GM18951 (cell line): ENCODE data around the gene ITGA3.

Experiments
- POLR2A ChIP-seq: IDR thresholded peaks from 4 replicates; pipeline ENCODE4 v1.6.1; 2011; ENCODE audit warnings: mild to moderate bottlenecking; ENCODE audit not compliant: insufficient read length, insufficient read depth; ENCODE audit errors: extremely low read depth
- in situ Hi-C: fragments of 300-500 bp; cut with MboI; formaldehyde crosslinking; loops from one replicate; pipeline ENCODE4 v1.12.0; 2022; ENCODE audit warnings: low sequenced_read_pairs, mixed read lengths, inconsistent platforms; ENCODE audit not compliant: unreplicated experiment

ITGA3 gene

DNA sequence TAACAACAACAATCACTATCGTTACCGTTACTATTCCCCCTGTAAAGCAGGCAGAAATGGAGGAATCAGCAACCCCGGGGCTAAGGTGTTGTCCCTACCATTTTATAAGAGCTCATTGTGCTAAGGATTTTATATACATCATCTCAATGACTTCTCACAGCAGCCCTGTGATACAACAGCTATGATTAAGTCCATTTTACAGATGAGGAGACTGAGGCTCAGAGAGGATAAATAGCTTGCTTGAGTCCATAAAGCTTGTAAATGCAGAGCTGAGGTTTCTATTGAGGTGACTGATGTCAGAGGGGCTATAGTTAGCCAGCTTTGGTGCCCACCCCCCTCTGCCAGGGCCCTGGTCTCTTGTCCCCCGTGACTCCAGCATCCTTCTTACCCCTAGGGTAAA, 22.5 kb downstream of the ITGA3 start:
- in situ Hi-C loops: no loop called here
- TF ChIP-seq POLR2A: no peak

DNA sequence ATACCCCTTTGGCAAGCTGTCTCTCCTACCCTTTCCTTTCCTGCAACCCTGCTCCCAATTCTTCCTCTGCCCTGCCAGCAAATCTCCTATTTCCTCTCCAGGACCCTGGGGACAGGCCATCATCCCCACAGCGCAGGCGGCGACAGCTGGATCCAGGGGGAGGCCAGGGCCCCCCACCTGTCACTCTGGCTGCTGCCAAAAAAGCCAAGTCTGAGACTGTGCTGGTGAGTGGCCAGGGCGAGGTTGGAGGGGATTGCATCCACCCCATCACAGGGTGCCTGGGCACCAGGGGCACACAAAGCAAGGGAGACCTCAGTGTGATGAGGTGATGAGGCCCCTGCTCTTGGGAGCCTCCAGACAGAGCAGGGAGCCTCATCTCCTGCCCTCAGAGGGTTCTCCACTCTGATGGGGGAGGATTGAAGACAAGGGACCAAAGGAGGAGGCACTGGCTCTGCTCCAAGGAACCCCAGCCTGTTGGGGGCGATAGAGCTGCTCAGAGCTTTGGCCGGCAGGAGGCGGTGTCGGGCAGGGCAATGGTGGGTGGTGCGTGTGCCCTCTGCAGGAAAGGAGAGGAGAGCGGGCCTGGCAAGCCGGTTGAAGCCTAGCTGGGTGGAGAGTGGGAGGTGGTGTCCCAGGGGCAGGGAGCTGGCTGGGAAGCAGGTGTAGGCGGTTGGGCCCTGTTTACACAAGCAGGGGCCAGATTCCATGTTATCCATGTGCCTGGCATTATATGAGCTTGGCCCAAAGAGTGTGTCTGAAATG, 23.6 kb downstream of the ITGA3 start:
- in situ Hi-C loops: no loop called here
- no peak for TF ChIP-seq POLR2A

DNA sequence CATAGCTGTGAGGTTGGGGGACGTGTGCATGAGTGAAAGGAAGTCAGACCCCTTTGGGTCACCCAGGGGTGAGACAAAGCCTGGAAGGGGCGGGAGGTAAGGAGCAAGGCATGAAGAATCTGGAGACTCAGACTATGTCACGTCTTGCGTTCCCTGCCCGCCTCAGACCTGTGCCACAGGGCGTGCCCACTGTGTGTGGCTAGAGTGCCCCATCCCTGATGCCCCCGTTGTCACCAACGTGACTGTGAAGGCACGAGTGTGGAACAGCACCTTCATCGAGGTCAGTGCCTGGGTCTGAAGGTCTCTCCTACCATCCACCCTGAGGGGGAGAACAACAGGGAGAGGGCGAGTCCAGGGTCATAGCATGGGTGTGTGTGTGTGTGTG, 24.2 kb downstream of the ITGA3 start:
- in situ Hi-C loops: no loop called here
- no peak for TF ChIP-seq POLR2A

DNA sequence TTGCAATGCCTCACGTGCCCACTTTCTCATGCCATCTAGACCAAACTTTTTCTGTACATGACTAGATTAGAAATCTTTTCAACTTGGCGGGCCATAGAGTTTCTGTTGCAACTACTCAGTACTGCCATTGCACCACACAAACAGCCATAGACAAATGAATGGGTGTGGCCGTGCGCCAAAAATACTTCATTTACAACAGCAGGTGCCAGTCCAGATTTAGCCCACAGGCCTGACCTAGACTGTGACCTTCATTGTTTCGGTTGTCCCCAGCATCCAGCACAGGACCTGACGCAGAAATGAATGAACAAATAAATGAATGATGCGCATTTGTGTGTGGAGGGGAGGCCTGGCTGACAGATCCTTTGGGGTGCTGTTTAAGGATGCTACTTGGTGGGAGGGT, 24.9 kb downstream of the ITGA3 start:
- no peak for TF ChIP-seq POLR2A
- in situ Hi-C loops: no loop called here

DNA sequence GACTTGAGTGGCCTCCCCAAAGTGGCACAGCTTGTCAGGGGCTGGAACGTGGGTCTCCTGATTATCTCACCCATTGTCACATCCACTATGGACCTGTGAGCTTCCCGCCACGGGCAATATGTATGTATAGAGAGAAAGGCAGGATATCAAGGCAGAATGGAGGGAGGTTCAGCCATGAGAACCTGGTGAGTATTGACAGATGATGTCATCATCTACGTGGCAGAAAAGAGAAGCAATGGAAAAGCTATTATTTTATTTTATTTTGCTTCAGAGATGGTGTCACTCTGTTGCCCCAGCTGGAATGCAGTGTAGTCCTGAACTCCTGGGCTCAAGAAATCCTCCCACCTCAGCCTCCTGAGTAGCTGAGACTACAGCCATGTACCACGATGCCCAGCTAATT, 25.8 kb downstream of the ITGA3 start:
- in situ Hi-C loops: no loop called here
- TF ChIP-seq POLR2A: no peak

DNA sequence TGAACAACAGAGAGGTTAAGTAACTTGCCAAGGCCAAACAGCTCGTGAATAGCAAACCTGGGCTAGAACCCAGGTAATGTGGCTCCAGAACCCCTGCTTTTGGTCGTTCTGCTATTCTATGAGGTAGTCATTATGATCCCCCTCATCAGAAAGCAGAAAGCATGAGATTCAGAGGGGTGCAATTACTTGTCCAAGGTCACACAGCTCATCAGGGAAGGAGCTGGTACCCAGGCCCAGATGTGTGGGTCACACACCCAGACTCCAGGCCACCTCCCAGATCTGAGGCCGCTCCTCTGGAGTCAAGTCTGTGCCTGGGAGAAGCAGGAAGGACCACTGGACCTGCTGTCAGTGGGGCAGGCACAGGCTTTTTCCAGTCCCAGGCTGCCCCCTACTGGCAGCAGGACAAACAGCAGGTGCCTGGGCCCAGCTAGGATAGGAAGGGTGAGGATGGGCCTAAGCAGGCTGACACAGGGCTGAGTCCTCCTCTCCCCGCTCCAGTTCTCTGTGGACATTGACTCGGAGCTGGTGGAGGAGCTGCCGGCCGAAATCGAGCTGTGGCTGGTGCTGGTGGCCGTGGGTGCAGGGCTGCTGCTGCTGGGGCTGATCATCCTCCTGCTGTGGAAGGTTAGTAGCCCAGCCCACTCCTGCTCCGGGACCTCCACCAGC, 31.5 kb downstream of the ITGA3 start:
- in situ Hi-C loops: no loop called here
- no peak for TF ChIP-seq POLR2A

DNA sequence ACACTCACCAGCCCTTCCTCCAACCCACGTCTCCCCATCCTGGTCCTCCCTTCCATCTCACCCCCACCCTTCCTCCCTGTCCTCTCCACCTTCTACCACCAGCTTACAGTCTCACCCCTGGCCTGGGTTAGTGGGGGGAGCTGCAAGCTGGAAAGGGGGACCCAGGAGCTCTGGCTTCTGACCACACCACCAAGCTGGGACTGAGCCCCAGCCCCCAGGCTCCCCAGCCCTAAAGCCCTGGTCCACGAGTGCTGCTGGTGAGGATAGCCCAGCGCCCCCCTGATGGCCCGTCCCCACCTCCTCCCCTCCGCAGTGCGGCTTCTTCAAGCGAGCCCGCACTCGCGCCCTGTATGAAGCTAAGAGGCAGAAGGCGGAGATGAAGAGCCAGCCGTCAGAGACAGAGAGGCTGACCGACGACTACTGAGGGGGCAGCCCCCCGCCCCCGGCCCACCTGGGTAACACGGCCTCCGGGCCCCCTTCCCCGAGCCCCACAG, 32.0 kb downstream of the ITGA3 start:
- TF ChIP-seq POLR2A: no peak
- in situ Hi-C loops: no loop called here

DNA sequence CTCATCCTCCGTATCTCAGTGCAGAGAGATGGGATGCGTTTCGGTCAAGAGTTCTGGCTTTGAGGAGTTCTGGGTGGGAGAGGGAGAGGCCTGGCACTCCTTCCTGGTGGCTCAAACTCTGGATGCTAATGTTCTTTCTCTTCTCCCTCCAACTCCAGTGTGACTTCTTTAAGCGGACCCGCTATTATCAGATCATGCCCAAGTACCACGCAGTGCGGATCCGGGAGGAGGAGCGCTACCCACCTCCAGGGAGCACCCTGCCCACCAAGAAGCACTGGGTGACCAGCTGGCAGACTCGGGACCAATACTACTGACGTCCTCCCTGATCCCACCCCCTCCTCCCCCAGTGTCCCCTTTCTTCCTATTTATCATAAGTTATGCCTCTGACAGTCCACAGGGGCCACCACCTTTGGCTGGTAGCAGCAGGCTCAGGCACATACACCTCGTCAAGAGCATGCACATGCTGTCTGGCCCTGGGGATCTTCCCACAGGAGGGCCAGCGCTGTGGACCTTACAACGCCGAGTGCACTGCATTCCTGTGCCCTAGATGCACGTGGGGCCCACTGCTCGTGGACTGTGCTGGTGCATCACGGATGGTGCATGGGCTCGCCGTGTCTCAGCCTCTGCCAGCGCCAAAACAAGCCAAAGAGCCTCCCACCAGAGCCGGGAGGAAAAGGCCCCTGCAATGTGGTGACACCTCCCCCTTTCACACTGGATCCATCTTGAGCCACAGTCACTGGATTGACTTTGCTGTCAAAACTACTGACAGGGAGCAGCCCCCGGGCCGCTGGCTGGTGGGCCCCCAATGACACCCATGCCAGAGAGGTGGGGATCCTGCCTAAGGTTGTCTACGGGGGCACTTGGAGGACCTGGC, 33.3 kb downstream of the ITGA3 start:
- TF ChIP-seq POLR2A: no peak
- in situ Hi-C loops: no loop called here

DNA sequence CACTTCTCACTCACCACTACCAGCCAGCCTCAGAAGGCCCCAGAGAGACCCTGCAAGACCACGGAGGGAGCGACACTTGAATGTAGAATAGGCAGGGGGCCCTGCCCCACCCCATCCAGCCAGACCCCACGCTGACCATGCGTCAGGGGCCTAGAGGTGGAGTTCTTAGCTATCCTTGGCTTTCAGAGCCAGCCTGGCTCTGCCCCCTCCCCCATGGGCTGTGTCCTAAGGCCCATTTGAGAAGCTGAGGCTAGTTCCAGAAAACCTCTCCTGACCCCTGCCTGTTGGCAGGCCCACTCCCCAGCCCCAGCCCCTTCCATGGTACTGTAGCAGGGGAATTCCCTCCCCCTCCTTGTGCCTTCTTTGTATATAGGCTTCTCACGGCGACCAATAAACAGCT, 34.2 kb downstream of the ITGA3 start:
- in situ Hi-C loops: no loop called here
- no peak for TF ChIP-seq POLR2A

DNA sequence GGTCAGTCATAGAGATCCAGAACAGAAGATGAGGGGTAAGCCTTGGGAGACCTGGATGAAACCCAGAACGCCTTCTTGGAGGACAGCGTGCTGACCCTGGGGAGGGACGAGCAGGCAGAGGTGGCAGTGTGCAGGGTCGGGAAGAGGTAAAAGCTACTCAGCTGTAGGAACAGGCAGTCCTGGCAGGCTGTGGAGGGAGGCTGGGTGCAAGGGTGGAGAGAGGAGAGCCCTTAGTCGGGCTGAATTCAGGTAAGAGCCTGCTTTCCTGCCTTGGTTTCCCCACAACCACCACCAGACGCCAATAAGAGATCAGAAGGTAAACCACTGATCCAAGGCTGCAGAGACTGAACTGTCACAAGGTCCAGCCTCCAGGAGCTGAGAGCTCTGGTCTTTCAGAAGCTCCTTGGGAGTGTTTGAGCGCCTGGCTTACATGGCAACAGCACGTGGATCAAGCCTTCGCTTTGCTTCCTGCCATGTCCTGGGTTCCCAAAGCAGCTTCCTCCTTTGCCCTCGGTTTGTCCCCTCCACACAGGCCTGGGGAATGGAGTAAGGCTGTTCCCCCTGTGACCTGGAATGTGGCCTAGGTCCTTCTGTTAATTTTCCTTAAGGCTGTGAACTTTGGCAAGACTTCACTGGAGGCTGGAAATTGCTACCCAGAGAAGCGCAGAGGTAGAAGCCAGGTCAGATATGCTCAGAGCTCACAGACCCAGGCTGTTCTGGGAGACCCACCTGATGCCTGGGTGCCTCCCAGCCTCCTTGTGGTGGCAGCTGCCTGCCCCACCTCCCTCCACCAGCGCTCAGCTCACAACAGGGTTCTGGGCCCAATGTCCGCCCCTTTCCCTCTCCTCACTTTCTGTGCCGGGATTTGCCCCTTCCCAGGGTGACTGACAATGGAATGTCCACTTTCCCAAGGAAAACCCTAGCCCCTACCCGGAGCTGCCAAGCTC, 35.3 kb downstream of the ITGA3 start:
- in situ Hi-C loops: no loop called here
- no peak for TF ChIP-seq POLR2A

DNA sequence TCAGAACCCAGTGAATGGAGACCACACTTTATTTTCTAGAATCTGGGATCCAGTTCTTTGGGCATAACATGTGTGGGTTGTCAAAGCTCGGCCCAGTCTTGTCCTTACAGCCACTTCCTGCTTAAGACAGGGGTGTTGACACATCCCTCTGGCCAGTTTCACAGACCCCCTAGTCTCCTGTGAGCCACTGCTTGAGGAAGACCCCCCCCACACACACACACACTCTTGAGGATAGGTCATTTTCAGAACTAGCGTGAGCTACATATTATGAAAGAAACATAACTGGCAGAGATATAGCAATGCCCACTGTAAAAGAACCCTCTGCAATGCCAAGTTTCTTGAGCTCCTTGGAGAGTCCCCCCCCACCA, 36.0 kb downstream of the ITGA3 start:
- in situ Hi-C loops: no loop called here

DNA sequence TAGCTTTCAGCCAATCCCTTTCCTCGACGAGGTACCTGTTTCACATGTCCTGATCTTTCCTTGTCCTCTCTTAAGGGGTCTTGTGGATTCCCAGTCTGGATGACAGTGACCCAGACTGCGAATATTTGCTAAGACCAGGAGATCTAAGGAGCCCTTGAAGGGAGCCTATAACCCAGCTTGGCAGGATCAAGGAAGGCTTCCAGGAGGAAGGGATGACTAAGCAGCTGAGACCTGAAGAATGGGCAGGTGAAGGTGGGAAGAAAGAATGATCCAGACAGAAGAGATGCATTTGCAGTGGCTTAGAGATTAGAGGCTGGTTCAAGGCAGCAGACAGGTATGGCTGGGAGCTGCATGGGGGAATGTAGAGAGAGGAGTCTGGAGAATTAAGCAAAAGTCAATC, 37.3 kb downstream of the ITGA3 start:
- in situ Hi-C loops: no loop called here
- TF ChIP-seq POLR2A: no peak

More for the DNA sequence above, 36.0 kb downstream of the ITGA3 start:
- TF ChIP-seq POLR2A: no peak
